NCI-H2227 (cell line): ENCODE measurements around the gene TRAPPC2L.

Experiments
- DNase-seq: peaks from one replicate; lab custom pipeline; 2025; ENCODE audit not compliant: unreplicated experiment; lab: John Stamatoyannopoulos, UW

TRAPPC2L gene

DNA sequence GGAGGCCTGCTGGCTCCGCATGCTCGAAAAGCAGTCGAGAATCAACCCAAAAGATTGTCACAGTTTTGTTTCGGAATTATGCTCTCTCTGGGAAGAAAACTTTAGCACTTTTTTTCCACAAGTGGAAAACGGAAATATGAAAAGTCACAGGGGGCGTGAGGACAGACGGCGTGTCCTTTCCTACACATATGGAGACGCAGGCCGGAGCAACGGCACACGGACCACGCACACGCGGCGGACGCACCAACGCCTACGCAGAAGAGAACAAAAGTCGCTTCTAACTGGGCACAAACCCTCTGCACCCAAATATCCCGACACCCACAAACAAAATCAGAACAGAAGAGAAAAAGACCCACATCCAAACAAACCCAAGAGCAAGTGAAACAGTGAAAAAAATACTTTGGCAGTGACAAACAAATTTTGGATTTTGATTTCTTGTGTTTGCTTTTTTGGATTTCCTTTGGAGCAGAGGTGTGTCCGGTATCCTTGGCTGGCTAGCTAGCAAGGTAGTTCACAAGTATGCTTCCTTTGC is 18.8 kb downstream of the TRAPPC2L start:
- DNase-seq = no peak

DNA sequence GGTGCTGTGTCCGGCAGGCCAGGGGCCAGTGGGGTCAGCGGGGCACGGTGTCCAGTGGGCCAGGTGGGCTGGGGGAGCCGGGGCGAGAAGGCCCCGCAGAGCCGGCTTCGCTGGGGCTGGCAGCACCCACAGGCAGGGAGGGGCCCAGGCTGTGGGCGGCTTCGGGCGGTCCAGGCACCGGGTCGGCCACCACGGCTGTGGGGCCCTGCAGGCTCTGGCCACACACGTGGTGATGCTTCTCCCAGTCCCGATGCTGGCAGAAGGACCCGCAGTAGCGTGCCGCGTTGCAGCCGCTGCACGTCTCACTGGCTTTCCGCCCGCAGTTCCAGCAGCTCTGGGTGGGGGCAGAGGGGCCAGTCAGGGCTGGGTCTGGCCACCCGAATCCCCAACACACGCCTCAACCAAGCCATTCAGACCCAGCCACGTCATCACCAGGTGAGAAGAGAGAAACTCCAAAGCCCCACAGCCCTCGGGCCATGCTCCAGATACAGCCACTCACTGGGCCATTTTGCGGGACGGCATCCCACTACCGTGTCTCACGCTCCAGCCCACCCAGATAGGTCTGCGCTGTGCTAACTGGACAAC is 20.1 kb downstream of the TRAPPC2L start:
- DNase-seq = no peak

DNA sequence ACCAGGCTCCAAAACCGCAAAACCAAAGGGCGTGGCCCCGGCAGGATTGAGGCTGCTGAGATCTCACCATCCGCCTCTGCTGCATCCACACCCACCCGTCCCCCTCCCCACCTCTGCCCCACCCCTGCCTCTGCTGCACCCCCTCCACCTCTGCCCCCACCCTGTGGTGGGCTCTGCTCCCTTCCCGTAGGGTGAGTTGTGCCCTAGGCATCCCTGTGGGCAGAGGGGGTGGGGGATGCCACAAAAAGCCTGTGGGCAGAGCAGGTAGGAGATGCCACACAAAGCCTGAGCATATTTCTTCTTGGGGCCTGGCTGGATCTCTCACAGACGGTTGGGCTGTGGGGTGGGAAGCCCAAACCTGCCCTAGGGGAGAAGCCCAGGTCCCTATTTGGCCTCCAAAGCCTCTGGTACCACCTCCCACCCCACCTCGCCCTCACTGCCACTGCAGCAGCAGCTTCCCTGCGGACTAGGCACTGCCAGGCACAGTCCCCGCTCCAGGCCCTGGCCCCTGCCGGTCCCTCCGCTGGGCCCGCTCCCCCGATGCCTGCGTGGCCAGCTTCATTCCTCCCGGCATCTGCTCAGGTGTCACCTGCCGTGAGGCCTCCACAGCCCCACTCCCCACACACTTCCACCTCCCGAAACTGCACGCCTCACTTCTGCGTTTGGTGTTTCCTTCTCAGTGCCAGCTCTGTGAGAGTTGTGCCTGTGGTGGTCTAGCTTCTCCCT is 20.8 kb downstream of the TRAPPC2L start:
- DNase-seq = no peak

DNA sequence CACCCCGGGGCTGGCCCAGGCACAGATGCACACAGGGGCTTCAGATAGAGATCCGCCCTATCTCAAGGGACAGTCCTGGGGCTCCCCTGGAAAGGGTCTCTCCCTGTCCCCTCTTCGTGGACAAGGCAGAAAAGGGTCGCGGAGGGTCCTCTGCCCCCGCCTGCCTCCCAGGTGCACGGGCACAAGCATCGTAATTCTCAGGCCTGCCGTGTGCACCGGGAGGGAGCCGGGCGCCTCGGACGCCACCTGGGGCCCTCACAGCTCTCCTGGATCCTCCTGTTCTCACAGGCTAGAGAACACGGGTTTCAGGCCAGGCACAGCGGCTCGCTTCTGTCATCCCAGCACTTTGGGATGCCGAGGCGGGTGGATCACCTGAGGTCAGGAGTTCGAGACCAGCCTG is 21.4 kb downstream of the TRAPPC2L start:
- DNase-seq = no peak

DNA sequence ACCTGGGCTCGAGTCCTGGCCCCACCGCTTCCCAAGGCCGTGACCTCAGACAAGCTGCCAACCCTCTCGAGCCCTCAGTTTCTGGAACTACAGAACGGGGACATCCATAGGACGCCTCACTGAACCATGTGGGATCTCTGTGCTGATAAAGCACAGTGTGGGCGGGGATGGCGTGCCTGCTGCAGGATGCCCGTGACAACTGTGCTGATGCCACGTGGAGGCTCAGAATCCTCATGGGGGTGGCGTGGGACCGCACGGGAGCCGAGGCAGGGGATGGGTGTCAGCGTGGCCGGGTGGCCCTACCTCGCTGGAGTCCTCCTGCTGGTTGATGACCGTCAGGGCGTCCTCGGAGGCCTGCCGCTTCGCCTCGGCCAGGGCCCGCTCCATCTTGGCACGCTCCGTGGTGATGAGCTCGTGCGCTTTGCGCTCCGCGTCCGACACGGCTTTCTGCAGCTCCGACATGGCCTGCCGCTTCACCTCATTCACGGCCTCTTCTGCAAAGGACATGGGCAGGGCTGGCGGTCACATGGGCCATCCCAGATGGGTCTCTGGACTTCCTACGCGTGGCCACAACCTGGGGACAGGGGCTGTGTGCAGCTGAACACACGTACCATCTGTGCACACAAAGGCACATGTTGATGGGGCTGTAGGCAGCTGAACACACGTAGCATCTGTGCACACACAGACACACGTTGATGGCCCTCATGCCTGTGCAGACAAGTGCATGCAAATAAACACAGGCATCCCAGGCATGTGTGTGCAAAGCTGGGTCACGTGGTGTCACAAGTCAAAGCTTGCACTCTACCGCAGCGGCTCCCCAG is 22.2 kb downstream of the TRAPPC2L start:
- no peak for DNase-seq

DNA sequence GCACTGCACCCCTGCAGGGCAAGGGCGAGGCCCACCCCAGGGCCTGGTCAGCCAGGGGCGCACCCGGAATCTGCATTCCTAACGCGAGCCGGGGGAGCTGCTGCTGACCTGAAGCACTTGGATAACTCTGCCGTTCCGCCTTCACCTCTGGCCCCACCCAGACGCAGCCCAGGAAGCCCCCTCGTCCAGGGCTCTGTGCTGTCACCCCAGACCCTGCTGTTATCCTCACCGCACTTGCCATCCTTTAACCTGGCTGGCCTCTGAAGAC is 22.8 kb downstream of the TRAPPC2L start:
- DNase-seq = no peak

DNA sequence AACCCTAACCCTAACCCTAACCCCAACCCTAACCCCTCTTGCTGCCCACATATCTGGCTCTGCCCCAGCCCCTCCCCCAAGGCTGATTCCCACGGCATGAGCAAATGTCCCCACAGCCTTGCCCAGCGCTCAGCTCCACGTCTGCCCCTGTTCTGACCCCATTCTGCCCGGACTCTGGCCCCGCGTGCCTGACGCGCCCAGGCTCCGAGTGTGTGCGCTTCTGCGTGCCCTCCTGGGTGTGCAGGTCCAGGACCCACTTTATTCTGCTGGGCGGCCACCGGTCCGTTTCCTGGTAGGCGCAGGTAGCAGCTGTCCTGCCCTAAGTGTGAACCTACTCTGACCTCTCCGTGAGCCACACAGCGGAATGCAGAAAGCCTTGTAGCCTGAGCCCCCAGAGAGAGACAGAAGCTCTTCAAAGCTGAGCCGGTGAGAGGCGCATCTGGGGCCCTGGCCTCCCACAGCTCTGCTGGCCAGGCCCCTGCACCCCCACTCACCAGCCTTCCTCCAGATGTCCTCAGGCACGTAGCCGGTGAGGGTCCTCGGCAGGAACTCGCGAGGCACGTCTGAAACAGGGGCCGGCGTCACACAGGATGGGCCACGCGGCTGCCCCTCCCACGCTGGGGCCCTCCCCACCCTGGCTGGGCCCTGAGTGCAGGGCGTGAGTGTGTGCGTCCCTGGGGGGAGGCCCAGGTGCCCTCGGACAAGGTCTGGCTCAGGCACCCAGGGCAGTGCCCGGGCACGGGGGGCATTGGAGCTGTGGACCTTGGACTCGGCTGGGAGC is 23.5 kb downstream of the TRAPPC2L start:
- DNase-seq = no peak

DNA sequence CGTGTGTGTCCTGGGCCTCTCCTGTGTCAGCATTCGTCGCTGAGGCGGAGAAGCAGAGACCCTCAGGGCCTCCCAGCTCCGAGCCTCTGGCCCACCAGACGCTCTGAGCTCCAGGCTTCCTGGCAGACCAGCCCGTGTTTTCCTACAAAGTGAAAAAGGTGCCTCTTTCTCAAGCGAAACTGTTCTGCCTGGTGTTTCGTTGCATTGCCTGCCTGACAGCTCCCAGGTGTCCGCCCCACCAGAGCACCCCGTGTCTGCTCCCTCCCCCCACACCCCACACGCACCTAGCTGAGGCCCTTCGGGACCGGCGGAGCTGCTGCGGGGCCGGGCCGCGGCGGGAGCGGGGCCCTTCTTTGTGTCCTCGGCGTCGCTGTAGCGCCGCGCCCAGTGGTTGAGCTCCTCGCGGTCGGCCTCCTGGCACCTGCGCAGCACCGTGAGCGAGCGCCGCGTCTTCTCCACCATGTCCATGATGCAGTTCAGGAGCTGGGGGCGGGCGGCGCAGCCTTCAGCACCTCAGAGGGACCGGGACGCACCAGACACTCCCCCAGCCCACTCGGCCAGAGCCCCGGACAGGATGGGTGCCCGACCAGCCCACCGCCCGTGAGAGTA is 24.2 kb downstream of the TRAPPC2L start:
- DNase-seq = no peak

DNA sequence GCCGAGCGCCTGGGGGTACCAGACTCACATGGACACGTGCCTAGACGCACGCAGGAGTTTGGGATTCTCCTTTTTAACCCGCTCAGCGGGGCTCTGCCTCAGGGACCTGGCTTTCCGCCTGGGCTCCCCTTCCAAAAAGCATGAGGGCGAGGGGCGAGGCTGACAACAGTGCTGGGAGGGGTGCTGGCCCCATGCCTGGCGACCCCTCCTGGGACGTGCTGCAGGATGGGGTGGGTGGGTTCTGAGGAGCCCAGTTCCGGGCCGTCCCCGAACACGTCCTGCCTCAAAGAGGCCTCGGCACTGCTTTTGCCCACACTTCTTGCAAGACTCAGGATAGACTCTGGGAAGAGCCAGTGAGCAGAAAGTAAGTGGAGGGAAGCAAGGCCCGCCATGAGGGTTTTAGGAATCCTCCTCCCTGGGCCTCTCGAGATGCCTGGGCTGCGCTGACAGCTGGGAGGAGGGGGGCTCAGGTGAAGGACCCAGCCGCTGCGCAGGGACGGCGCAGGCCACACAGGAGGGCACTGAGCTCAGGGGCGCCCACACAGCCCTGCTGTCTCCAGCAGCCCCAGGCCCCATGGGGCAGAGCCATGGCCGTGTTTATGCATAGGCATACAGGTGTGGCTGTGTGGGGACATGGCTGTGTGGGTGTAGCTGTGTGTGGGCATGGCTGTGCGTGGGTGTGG is 24.9 kb downstream of the TRAPPC2L start:
- no peak for DNase-seq

DNA sequence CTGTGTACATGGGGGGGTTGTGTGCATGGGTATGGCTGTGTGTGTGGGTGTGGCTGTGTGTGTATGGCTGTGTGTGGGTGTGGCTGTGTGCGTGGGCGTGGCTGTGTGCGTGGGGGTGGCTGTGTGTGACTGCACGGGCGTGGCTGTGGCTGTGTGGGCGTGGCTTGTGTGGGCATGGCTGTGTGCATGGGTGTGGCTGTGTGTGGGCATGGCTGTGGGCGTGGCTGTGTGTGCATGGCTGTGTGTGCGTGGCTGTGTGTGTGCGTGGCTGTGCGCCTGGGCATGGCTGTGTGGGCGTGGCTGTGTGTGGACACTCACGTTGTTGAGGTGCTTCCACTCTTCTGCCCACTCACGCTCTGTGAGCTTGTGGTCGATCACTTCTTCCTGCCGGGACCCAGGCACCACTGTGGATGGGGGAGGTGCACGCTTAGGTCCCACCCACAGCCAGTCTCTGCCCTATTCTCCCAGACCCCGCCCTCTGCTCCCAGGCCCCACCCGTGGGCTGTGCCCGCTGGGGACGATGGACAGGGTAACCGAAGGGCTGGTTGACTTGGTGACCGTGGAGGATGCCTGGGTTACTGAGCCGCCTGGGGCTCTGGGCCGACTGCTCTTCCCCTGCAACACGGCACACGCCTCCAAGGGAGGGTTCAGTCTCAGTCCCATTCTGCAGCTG is 25.6 kb downstream of the TRAPPC2L start:
- no peak for DNase-seq

DNA sequence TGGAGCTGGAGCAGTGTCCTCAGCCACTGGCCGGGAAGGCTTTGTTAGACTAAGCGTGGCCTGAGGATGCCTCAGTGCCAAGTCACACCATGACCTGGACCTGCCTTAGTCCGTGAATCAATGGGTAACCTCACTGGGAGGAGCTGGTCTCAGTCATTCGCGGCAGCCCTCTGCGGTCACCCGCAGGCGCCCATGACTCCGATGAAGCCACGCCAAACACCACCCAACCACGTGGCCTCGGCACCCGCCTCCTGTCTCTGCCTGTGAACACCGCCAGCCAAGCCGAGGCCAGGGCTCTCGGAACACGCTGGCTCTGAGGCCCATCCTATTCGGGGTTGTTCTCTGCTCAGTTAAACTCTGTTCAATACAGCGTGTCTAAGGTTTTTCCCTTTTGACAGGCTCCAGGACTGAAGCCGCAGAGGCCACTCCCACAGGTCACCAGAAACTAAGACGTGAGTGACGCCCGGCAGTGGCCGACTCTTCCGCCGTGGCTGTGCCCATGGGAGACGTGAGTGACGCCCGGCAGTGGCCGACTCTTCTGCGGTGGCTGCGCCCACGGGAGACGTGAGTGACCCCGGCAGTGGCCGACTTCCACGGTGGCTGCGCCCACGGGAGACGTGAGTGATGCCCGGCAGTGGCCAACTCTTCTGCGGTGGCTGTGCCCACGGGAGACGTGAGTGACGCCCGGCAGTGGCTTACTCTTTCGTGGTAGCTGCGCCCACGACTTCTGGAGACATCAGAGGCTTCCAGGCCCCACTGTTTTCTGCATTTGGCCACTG is 26.4 kb downstream of the TRAPPC2L start:
- no peak for DNase-seq

DNA sequence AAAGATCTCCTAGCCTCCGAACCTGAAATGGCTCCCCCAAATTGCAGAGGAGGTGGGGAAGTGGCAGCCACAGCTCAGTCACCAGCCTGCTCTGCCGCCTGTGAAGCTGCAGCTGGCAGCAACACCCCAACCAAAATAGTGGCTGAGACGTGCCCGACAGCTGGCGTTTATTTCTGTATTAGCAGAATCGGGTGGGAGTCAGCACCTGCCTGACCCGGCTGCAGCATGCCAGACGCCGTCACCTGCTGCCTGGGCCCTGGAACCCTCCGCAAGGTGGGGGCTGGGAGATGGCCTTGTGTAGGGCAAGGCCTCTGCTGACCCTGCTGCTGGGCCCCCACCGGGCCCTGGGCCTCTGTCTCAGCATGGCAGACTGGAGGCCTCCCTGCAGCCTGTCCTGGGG is 27.0 kb downstream of the TRAPPC2L start:
- no peak for DNase-seq

DNA sequence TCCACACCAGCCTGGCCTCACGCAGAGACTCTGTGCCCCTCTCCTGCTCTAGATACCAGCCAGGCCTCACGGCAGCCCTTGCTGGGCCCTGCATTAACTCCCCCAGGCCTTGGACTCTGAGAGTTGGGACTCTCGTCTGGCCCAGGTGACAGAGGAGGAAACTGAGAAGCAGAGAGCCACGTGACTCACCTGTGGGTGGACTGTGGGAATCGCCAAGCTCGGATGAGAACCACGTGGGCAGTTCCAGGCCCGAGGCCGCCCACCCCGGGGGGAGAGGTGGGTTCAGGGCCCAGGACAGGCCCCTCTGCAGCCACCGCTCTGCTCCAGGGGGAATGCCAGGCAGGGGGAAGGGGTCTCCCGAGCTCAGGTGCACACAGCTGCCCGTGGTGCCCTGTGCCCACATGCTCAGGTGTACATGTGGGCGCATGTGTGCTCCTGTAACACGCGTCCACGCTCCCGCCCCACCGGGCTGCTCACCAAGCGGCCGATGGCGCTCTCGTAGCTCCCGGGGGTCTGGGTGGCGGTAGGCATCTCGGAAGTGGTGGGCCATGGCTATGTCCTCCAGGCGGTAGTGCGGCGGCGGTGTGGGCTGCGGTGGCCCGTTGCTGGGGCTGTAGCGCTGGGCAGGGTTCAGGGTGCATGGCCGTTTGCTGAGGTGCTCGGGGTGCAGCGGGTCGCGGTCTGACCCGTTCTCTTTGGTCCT is 27.8 kb downstream of the TRAPPC2L start:
- no peak for DNase-seq

DNA sequence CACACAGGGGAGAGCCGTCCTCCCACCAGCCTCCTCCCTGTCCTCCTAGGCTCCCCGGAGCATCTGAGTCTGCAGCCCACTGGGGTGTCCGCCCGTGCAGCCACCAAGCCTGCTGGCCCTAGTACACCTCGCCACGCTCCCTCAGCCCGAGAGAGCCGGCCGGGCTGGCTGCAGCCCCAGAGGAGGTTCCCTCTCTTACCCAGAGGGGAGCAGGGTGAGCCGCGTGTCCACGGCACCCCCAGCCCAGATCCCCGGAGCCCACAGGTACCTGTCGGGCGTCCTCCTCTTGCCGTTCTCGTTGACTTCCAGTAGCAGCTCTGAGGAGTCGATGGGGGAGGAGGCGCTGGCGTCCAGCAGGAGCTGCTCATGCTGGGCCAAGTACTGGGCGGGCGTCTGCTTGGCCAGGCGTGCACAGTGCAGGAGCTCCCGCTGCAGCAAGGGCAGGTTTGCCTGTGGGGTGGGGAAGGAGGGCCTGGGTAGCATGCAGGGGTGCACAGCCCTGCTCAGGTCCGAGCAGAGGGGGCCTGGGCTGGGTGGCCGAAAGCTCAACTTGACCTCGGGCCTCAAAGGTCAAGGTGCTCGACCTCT is 28.9 kb downstream of the TRAPPC2L start:
- no peak for DNase-seq

DNA sequence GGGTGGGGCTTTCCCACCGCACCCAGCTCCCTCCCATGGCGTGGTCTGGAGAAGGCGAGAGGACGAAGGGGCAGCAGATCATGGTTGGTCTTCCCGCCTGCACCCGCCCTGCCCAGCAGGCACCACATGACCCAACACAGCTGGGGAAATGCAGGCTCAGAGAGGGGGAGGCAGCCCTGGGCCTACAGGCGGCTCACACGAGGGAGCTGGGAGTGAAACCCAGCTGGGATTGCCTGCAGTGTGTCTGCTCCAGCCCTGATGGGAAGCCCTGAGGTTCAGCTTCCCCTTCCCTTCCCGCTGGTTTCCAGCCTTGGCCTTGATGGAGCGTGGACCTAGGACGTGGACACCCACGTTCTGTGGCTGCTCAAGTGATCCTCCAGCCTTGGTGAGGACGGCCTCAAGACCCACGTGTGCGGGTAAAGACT is 29.5 kb downstream of the TRAPPC2L start:
- no peak for DNase-seq

DNA sequence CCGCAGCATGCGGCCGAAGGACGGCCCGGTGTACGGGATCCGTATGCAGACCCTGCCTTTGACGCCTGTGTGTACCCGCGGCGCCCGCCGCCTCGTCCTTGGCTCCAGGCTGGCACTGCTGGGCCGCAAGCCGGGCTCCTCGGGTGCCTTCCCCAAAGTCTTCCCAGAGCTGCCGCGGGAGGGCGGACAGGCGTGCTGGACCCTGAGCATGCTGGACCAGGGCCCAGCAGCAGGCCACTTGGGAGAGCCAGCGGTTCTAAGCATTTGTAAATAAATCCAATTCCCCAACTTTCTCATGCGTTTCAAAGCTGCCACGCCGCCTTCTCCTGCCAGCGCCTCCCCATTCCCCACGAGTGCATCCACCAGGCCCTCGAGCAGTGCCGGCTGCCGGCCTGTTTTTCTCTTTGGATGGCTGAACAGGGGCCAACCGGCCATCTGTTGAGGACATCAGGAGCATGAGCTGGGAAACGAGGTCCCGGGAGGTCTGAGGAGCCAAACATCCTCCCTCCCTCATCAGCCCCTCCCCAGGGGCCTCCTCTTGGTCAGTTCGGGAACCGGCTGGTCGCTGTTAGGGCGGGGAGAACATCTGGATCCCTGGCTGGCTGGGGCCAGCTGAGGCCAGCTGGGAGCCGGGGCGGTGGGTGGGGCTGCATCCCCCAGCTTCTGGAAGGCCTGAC is 30.1 kb downstream of the TRAPPC2L start:
- no peak for DNase-seq

DNA sequence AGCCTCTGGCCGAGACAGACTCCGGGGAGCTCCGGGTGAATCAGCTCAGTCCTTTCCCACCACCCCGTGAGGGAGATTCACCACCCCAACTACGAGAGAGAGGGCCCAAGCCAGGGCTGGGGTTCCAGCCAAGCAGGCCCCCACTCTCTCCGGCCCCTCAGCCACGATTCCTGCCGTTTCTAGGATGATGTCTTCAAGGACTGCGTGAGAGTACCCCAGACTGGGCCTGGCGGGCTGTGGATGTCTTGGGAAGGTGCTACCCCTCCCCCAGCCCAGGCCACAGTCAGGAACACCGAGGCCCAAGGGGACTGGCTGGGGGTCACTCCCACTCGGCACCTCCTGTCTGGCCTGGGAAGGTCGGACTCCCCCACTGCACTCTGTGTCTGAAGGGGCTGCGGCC is 31.1 kb downstream of the TRAPPC2L start:
- no peak for DNase-seq
